GM06990 (cell line): ENCODE data around the gene IFT81.

Experiments used
- DNase-seq: peaks from one replicate; pipeline ENCODE4 v3.0.0-alpha.2; 2011; ENCODE audit not compliant: insufficient read length; ENCODE audit errors: extremely low read depth
- H3K27me3 ChIP-seq: replicated peaks from 2 replicates; pipeline ENCODE4 v1.6.0; 2011; ENCODE audit warnings: low read length; ENCODE audit not compliant: control insufficient read depth, insufficient read depth
- H3K36me3 ChIP-seq: 2 replicates; pipeline ENCODE4 v1.5.1; 2011; ENCODE audit warnings: low read length; ENCODE audit not compliant: control insufficient read depth, insufficient read depth
- H3K4me3 ChIP-seq: replicated peaks from 2 replicates; pipeline ENCODE4 v1.5.1; 2011; ENCODE audit warnings: low read depth, mild to moderate bottlenecking, control low read depth, low read length
- TF ChIP-seq, protein P1 (sequence below): IDR thresholded peaks from 2 replicates; pipeline ENCODE4 v1.5.1; 2011; ENCODE audit warnings: low read length, control low read depth, mild to moderate bottlenecking, inconsistent platforms; ENCODE audit not compliant: insufficient read depth, poor library complexity, severe bottlenecking

Gene IFT81

GRCh38 chr12:110244829-110245228 lies 120.7 kb downstream of the IFT81 start:
- Histone ChIP-seq H3K27me3 (no peaks in the 10 kb centered on the region), H3K4me3 (no peak overlapping the region), H3K36me3 (no peaks in the 10 kb centered on the region)
- no peak for DNase-seq
- TF ChIP-seq, protein P1, sequence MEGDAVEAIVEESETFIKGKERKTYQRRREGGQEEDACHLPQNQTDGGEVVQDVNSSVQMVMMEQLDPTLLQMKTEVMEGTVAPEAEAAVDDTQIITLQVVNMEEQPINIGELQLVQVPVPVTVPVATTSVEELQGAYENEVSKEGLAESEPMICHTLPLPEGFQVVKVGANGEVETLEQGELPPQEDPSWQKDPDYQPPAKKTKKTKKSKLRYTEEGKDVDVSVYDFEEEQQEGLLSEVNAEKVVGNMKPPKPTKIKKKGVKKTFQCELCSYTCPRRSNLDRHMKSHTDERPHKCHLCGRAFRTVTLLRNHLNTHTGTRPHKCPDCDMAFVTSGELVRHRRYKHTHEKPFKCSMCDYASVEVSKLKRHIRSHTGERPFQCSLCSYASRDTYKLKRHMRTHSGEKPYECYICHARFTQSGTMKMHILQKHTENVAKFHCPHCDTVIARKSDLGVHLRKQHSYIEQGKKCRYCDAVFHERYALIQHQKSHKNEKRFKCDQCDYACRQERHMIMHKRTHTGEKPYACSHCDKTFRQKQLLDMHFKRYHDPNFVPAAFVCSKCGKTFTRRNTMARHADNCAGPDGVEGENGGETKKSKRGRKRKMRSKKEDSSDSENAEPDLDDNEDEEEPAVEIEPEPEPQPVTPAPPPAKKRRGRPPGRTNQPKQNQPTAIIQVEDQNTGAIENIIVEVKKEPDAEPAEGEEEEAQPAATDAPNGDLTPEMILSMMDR: no peak

DNA sequence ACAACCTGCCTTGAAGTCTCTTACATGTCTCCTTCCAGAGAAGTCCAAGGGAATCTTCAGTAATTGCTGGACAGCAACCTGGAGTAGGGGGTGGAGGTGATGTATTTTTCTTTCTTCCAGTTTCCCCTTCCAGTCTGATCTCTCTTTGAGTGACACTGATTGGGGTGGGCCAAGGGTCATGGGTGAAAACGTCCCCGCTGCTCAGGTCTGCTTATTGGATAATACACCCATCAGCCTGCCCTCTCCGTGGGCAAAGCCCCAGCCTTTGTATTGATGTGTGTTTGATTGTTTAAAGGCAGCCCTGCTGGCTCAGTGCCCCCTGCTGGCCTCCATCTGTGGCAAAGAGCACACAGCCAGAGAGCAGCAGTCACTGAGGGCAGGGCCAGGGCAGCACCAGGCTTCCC lies 121.2 kb downstream of the IFT81 start:
- H3K36me3 ChIP-seq: no peaks in the 10 kb centered on the region
- TF ChIP-seq, protein P1: peak; percentile 87
- no peak overlapping the region for H3K4me3 ChIP-seq
- DNase-seq: peak; percentile 33
- H3K27me3 ChIP-seq: no peaks in the 10 kb centered on the region

GRCh38 chr12:110246636-110247339 lies 122.6 kb downstream of the IFT81 start:
- Histone ChIP-seq H3K27me3 (no peaks in the 10 kb centered on the region), H3K4me3 (no peak overlapping the region), H3K36me3 (no peaks in the 10 kb centered on the region)
- no peak for DNase-seq
- TF ChIP-seq, protein P1: no peak

DNA sequence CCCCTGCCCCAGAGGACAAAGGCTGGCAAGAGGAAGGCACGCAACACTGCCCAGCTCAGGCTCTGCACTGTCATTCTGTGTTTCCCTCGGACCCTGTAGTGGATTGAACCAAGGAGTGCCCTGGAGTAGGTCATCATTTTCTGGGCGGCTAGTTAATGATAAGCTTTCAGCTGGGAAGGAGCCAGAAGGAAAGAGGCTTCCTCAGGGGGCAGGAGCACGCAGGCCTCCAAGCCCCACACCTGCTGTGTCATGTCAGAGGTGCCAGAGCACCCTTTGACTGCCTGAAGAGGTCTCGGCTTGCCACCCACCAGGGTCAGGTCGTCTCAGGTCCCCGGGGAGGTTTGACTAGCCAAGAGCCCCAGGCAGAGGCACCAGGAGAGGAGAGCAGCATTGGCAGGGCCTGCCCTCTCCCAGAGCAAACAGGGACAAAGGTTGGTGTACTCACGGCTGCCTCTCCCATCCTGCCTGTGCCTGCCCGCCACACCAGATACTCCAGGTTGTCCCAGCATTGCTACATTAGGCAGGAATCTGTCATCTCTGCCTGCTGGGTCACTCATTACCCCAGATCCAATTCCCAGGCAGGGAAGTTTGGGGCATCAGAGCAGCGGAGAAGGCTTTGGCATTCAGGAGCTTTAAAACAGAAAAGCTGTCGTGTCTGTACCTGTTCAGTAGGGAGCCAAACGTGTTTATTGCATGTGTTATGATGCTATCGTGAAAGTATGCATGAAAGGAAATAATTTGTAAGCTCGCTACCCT lies 123.4 kb downstream of the IFT81 start:
- no peak for DNase-seq
- Histone ChIP-seq H3K27me3 (no peaks in the 10 kb centered on the region), H3K36me3 (no peaks in the 10 kb centered on the region), H3K4me3 (no peak overlapping the region)
- TF ChIP-seq, protein P1: no peak

GRCh38 chr12:110248096-110248447 lies 123.9 kb downstream of the IFT81 start:
- no peaks in the 10 kb centered on the region for H3K27me3 ChIP-seq
- no peak overlapping the region for H3K4me3 ChIP-seq
- no peaks in the 10 kb centered on the region for H3K36me3 ChIP-seq
- TF ChIP-seq, protein P1: no peak
- no peak for DNase-seq
